Suprapubic skin (tissue), 4 donors: Measurements from ENCODE around the gene EPS8. TPM values are rescaled to one million over a fixed set of nuclear protein-coding genes. Genes with fewer than 3 reads are reported as not detected.

Source experiments
- DNase-seq, 2 donors: peaks; one replicate each; pipeline ENCODE4 v3.0.0-alpha.2; 2019; ENCODE audit warnings: low spot score in 2 of 2
- H3K27ac ChIP-seq: fragments of 200-600 bp; sonication (generic); one replicate; pipeline ENCODE4 v1.5.1; 2019
- H3K27me3 ChIP-seq: fragments of 200-600 bp; sonication (generic); one replicate; pipeline ENCODE4 v1.5.1; 2019
- H3K36me3 ChIP-seq: fragments of 200-600 bp; sonication (generic); one replicate; pipeline ENCODE4 v1.5.1; 2019
- H3K4me1 ChIP-seq: fragments of 200-600 bp; sonication (generic); one replicate; pipeline ENCODE4 v1.5.1; 2019
- H3K4me3 ChIP-seq: fragments of 200-600 bp; sonication (generic); one replicate; pipeline ENCODE4 v1.5.1; 2019; ENCODE audit warnings: mild to moderate bottlenecking
- H3K9me3 ChIP-seq: fragments of 200-600 bp; sonication (generic); one replicate; pipeline ENCODE4 v1.5.1; 2019
- CTCF ChIP-seq, 2 donors: fragments of 200-600 bp in 1 of 2; fragments of 450-650 bp in 1 of 2; sonication (generic) in 1 of 2; IDR thresholded peaks; one replicate each; pipeline ENCODE4 v1.5.1; 2016 to 2019; ENCODE audit warnings: antibody characterized with exemption in 2 of 2, mild to moderate bottlenecking in 1 of 2, moderate library complexity in 1 of 2
- EP300 ChIP-seq: sonication (generic); formaldehyde crosslinking; IDR thresholded peaks from one replicate; pipeline ENCODE4 v1.6.1; 2017; ENCODE audit warnings: antibody characterized with exemption
- POLR2A ChIP-seq, 2 donors: fragments of 450-650 bp; IDR thresholded peaks; one replicate each; pipeline ENCODE4 v1.6.1; 2017; ENCODE audit warnings: antibody characterized with exemption in 2 of 2, mild to moderate bottlenecking in 2 of 2, moderate library complexity in 2 of 2
- POLR2AphosphoS5 ChIP-seq, 3 donors: sonication (generic); formaldehyde crosslinking; IDR thresholded peaks; one replicate each; pipeline ENCODE4 v1.6.1; 2017; ENCODE audit warnings: antibody characterized with exemption in 3 of 3
- WGBS: methylation state at CpG from one replicate; pipeline ENCODE4 v1.1.5; 2018; 5-methylcytosine and 5-hydroxymethylcytosine counted together
- total RNA-seq, 4 donors: library from RNA; depleted of rRNA; stranded (reverse); fragments of >200 nt; gene quantifications; one replicate each; pipeline ENCODE4 v1.1.0, GENCODE V29; 2016

EPS8 gene
- total RNA-seq, 4 donors from 2014 or later, result 15.7 to 38.8 (median 27.3) TPM

DNA sequence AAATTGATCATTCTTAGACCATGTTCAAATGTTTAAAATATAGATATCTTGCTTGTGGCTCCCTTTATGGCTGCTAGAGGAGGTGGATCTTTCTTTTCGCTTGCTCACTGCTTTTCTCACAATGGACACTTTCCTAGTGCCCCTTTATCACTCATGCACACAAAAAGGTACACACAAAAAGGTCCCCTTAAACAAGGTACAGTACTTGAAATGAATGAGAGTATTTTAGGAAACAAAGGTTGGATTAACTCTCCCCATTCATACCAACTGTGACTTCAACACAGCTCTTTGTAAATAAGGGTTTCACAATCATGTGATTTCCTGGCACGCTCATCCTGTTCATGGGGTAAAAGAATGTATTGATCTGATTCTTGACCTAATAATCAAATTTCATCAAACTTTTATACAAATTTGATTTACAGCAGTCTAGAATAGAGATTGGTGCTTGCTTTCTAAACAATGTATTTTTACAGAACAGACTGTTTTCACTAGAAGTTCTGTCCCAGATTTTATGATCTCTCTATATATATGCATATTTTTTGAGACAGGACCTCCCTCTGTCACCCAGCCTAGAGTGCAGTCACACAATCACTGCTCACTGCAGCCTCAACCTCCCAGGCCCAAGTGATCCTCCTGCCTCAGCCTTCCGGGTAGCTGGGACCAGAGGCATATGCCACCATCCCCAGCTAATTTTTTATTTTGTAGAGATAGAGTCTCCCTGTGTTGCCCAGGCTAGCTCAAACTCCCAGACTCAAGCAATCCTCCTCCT lies 34.4 kb upstream of the EPS8 start:
- 84% methylated on average over 3 of the region's 3 CpGs for whole genome bisulfite sequencing
- Histone ChIP-seq H3K27ac (no peak overlapping the region), H3K36me3 (no peaks in the 10 kb centered on the region), H3K4me1 (no peaks in the 10 kb centered on the region), H3K27me3 (no peaks in the 10 kb centered on the region), H3K4me3 (no peak overlapping the region), H3K9me3 (no peaks in the 10 kb centered on the region)
- no peak for DNase-seq
- TF ChIP-seq EP300 (no peak), POLR2AphosphoS5 (IDR thresholded peaks at IDR 0.05) (no peak), CTCF (IDR thresholded peaks at IDR 0.05) (no peak), POLR2A (IDR thresholded peaks at IDR 0.05) (no peak)

- no peak for TF ChIP-seq CTCF (IDR thresholded peaks at IDR 0.05)
- peaks cover 5% of the 10 kb centered on the region for H3K9me3 ChIP-seq
- no peaks in the 10 kb centered on the region for H3K36me3 ChIP-seq
- DNase-seq, result no peak
- WGBS, result 78% methylated on average over 3 of the region's 3 CpGs
- no peaks in the 10 kb centered on the region for H3K27me3 ChIP-seq
- no peak overlapping the region for H3K4me3 ChIP-seq
- H3K27ac ChIP-seq, result no peak overlapping the region
- no peaks in the 10 kb centered on the region for H3K4me1 ChIP-seq
Measured at GRCh38 chr12:15819644-15820437, 30.7 kb upstream of the EPS8 start.

DNA sequence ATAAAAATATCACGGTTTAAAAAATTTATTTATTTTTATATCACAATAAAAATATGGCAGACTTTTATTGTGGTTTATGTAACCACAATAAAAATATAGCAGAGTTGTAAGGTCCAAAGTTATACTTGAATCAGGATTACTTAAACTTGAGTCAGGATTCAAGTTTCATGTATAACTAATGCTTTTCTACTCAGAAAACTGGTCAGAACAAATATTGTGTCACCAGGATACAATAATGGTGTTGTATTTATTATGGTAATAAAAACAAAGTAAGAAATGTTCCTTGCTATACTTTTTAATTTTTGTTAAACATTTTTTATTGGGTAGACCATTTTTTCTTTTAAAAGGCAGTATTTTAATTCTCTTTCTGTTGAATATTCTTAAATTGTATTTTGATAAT lies 29.2 kb upstream of the EPS8 start:
- TF ChIP-seq EP300 (no peak), CTCF (IDR thresholded peaks at IDR 0.05) (no peak), POLR2AphosphoS5 (IDR thresholded peaks at IDR 0.05) (no peak), POLR2A (IDR thresholded peaks at IDR 0.05) (no peak)
- Histone ChIP-seq H3K36me3 (no peaks in the 10 kb centered on the region), H3K27me3 (no peaks in the 10 kb centered on the region), H3K4me3 (no peak overlapping the region), H3K9me3 (peaks cover 5% of the 10 kb centered on the region), H3K4me1 (no peaks in the 10 kb centered on the region), H3K27ac (no peak overlapping the region)
- DNase-seq, result no peak
- WGBS, result 74% methylated on average over 1 of the region's 1 CpG

DNA sequence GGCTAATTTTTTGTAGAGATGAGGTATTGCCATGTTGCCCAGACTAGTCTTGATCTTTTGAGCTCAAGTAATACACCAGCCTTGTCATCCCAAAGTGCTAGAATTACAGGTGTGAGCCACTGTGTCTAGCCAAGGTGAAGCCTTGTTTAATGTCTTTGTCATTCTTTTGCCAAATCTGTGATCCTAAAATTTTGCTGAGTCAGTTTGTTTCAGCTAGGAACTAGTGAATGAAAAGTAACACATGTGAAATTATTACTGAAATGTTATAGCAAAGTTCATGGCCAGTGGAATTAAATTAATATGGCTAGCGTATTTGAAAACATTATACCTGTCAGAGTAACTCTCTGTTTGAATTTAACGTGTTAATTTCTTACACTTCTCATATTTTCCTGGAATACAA lies 26.5 kb upstream of the EPS8 start:
- H3K27me3 ChIP-seq, result no peaks in the 10 kb centered on the region
- no peaks in the 10 kb centered on the region for H3K36me3 ChIP-seq
- H3K4me3 ChIP-seq, result no peak overlapping the region
- 82% methylated on average over 2 of the region's 2 CpGs for WGBS
- H3K4me1 ChIP-seq, result no peaks in the 10 kb centered on the region
- TF ChIP-seq POLR2A (IDR thresholded peaks at IDR 0.05), result no peak
- TF ChIP-seq CTCF (IDR thresholded peaks at IDR 0.05), result no peak
- no peak for TF ChIP-seq POLR2AphosphoS5 (IDR thresholded peaks at IDR 0.05)
- TF ChIP-seq EP300, result no peak
- DNase-seq, result no peak
- H3K9me3 ChIP-seq, result peaks cover 5% of the 10 kb centered on the region
- H3K27ac ChIP-seq, result no peak overlapping the region
